GM23338 (cell line): ENCODE data around the gene NEB.

ENCODE experiments used
- CREB1 ChIP-seq: fragments of 250-450 bp; sonication (Bioruptor Pico); IDR thresholded peaks from 2 replicates; pipeline ENCODE4 v1.5.0; 2020; ENCODE audit warnings: low read depth, mild to moderate bottlenecking, moderate library complexity
- EZH2 ChIP-seq: fragments of 200-600 bp; sonication (generic); IDR thresholded peaks from one replicate; pipeline ENCODE4 v1.8.0; 2017; ENCODE audit warnings: antibody characterized with exemption, mild to moderate bottlenecking, low read depth; ENCODE audit not compliant: unreplicated experiment
- JUNB ChIP-seq: IDR thresholded peaks from one replicate; pipeline ENCODE4 v1.6.1; 2016; ENCODE audit warnings: antibody characterized with exemption; ENCODE audit not compliant: unreplicated experiment
- POLR2AphosphoS5 ChIP-seq: IDR thresholded peaks from 2 replicates; pipeline ENCODE4 v1.6.1; 2016; ENCODE audit warnings: antibody characterized with exemption, low read depth
- ZNF114 ChIP-seq: fragments of 250-450 bp; sonication (Bioruptor Pico); IDR thresholded peaks from 2 replicates; pipeline ENCODE4 v1.5.0; 2020; ENCODE audit warnings: mild to moderate bottlenecking, moderate library complexity
- TF ChIP-seq, protein P1 (sequence below): IDR thresholded peaks from one replicate; pipeline ENCODE4 v1.6.1; 2018; ENCODE audit warnings: antibody characterized with exemption; ENCODE audit not compliant: unreplicated experiment
- TF ChIP-seq, protein P2 (sequence below), 2 experiments: fragments of 200-600 bp in 1 of 2; sonication (generic) in 1 of 2; conservative IDR thresholded peaks; 2 replicates each; pipeline versions ENCODE4 v1.5.1 to v1.6.1; 2016 to 2017; ENCODE audit warnings: antibody characterized with exemption in 2 of 2, low read depth in 2 of 2, mild to moderate bottlenecking in 2 of 2, moderate library complexity in 1 of 2

GRCh38 chr2:151575338-151575737, 158.9 kb downstream of the NEB start:
- TF ChIP-seq, protein P1, sequence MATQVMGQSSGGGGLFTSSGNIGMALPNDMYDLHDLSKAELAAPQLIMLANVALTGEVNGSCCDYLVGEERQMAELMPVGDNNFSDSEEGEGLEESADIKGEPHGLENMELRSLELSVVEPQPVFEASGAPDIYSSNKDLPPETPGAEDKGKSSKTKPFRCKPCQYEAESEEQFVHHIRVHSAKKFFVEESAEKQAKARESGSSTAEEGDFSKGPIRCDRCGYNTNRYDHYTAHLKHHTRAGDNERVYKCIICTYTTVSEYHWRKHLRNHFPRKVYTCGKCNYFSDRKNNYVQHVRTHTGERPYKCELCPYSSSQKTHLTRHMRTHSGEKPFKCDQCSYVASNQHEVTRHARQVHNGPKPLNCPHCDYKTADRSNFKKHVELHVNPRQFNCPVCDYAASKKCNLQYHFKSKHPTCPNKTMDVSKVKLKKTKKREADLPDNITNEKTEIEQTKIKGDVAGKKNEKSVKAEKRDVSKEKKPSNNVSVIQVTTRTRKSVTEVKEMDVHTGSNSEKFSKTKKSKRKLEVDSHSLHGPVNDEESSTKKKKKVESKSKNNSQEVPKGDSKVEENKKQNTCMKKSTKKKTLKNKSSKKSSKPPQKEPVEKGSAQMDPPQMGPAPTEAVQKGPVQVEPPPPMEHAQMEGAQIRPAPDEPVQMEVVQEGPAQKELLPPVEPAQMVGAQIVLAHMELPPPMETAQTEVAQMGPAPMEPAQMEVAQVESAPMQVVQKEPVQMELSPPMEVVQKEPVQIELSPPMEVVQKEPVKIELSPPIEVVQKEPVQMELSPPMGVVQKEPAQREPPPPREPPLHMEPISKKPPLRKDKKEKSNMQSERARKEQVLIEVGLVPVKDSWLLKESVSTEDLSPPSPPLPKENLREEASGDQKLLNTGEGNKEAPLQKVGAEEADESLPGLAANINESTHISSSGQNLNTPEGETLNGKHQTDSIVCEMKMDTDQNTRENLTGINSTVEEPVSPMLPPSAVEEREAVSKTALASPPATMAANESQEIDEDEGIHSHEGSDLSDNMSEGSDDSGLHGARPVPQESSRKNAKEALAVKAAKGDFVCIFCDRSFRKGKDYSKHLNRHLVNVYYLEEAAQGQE = no peak
- TF ChIP-seq EZH2 (no peak), CREB1 (CRISPR knock-in tag) (no peak), POLR2AphosphoS5 (no peak), ZNF114 (no peak), JUNB (no peak)
- TF ChIP-seq, protein P2, sequence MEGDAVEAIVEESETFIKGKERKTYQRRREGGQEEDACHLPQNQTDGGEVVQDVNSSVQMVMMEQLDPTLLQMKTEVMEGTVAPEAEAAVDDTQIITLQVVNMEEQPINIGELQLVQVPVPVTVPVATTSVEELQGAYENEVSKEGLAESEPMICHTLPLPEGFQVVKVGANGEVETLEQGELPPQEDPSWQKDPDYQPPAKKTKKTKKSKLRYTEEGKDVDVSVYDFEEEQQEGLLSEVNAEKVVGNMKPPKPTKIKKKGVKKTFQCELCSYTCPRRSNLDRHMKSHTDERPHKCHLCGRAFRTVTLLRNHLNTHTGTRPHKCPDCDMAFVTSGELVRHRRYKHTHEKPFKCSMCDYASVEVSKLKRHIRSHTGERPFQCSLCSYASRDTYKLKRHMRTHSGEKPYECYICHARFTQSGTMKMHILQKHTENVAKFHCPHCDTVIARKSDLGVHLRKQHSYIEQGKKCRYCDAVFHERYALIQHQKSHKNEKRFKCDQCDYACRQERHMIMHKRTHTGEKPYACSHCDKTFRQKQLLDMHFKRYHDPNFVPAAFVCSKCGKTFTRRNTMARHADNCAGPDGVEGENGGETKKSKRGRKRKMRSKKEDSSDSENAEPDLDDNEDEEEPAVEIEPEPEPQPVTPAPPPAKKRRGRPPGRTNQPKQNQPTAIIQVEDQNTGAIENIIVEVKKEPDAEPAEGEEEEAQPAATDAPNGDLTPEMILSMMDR (conservative IDR thresholded peaks at IDR 0.05; ENCODE audit: low read depth in 2 of 2) = no peak
